ENCODE measurements around the gene KRT72.

The KRT72 gene

GRCh38 chr12:52629281-52630007 lies 28.2 kb upstream of the KRT72 start:
- no peak for DNase-seq

GRCh38 chr12:52628841-52629240 lies 27.6 kb upstream of the KRT72 start:
- no peak for DNase-seq

GRCh38 chr12:52628111-52628507 lies 26.8 kb upstream of the KRT72 start:
- DNase-seq: no peak

- DNase-seq: no peak
Measured at GRCh38 chr12:52627395-52628110, 26.3 kb upstream of the KRT72 start.

GRCh38 chr12:52622349-52622748 lies 21.1 kb upstream of the KRT72 start:
- no peak for DNase-seq

- no peak for DNase-seq
Measured at GRCh38 chr12:52618866-52619265, 17.6 kb upstream of the KRT72 start.

GRCh38 chr12:52618216-52618615 lies 17.0 kb upstream of the KRT72 start, which contains the start of gene KRT73:
Gene KRT73 (minus strand): TSS chr12:52618559. CDS start chr12:52618524, 35 bp downstream.
- no peak for DNase-seq

GRCh38 chr12:52617403-52617785 lies 16.1 kb upstream of the KRT72 start:
- no peak for DNase-seq

- DNase-seq: no peak
Measured at GRCh38 chr12:52616680-52617402, 15.6 kb upstream of the KRT72 start.

GRCh38 chr12:52615912-52616311 lies 14.6 kb upstream of the KRT72 start:
- DNase-seq: no peak

GRCh38 chr12:52615208-52615868 lies 14.1 kb upstream of the KRT72 start:
- no peak for DNase-seq

- DNase-seq: no peak
Measured at GRCh38 chr12:52614381-52615207, 13.3 kb upstream of the KRT72 start.

GRCh38 chr12:52613384-52614030 lies 12.2 kb upstream of the KRT72 start:
- DNase-seq: no peak

- DNase-seq: no peak
Measured at GRCh38 chr12:52612431-52613383, 11.4 kb upstream of the KRT72 start.

- DNase-seq: no peak
Measured at GRCh38 chr12:52611080-52611468, 9.8 kb upstream of the KRT72 start.

GRCh38 chr12:52608826-52609630 lies 7.8 kb upstream of the KRT72 start:
- DNase-seq: no peak

GRCh38 chr12:52608161-52608560 lies 6.9 kb upstream of the KRT72 start:
- DNase-seq: no peak

GRCh38 chr12:52607314-52607713 lies 6.1 kb upstream of the KRT72 start:
- no peak for DNase-seq

GRCh38 chr12:52606581-52607218 lies 5.4 kb upstream of the KRT72 start:
- DNase-seq: no peak

Measured in NCI-H2081 treated with DMSO at 0.1 percent for 48 hours (cell line).